Suppressor macrophage treated with lipopolysaccharide for 1 hour (primary cell): Measurements from ENCODE around the gene MEF2A.

Experiments
- DNase-seq, 3 donors: peaks; one replicate each; pipeline ENCODE4 v3.0.0-alpha.2; 2020 to 2022

The MEF2A gene

GRCh38 chr15:99706557-99707303 is 140.9 kb downstream of the MEF2A start:
- no peak for DNase-seq

GRCh38 chr15:99707473-99708270 is 141.9 kb downstream of the MEF2A start:
- no peak for DNase-seq

GRCh38 chr15:99708563-99708962 is 142.8 kb downstream of the MEF2A start:
- peak; percentile 58 to 66 (median 61) for DNase-seq

- DNase-seq, result no peak
Measured at GRCh38 chr15:99709243-99709986, 143.6 kb downstream of the MEF2A start.

GRCh38 chr15:99711625-99712024 is 145.8 kb downstream of the MEF2A start:
- no peak for DNase-seq

GRCh38 chr15:99712415-99712814 is 146.6 kb downstream of the MEF2A start:
- DNase-seq, result no peak

GRCh38 chr15:99716540-99717095 is 150.8 kb downstream of the MEF2A start:
- DNase-seq, result no peak

- peak in 2 of 3 donors; percentile 34 to 41 for DNase-seq
Measured at GRCh38 chr15:99717161-99718009, 151.6 kb downstream of the MEF2A start.

GRCh38 chr15:99718421-99718820 is 152.6 kb downstream of the MEF2A start:
- DNase-seq, result no peak

- no peak for DNase-seq
Measured at GRCh38 chr15:99719096-99719541, 153.3 kb downstream of the MEF2A start.

- no peak for DNase-seq
Measured at GRCh38 chr15:99720533-99720932, 154.7 kb downstream of the MEF2A start.

GRCh38 chr15:99721104-99721778 is 155.5 kb downstream of the MEF2A start:
- DNase-seq, result no peak

GRCh38 chr15:99721896-99722295 is 156.1 kb downstream of the MEF2A start:
- no peak for DNase-seq

- no peak for DNase-seq
Measured at GRCh38 chr15:99722406-99722805, 156.6 kb downstream of the MEF2A start.

- DNase-seq, result no peak
Measured at GRCh38 chr15:99726333-99726732, 160.5 kb downstream of the MEF2A start.

- no peak for DNase-seq
Measured at GRCh38 chr15:99727330-99727729, 161.5 kb downstream of the MEF2A start.

GRCh38 chr15:99727733-99728132 is 161.9 kb downstream of the MEF2A start:
- DNase-seq, result no peak

- no peak for DNase-seq
Measured at GRCh38 chr15:99728916-99729315, 163.1 kb downstream of the MEF2A start.

- no peak for DNase-seq
Measured at GRCh38 chr15:99729327-99729726, 163.5 kb downstream of the MEF2A start.

- peak in 2 of 3 donors; percentile 15 to 17 for DNase-seq
Measured at GRCh38 chr15:99729920-99730319, 164.1 kb downstream of the MEF2A start.

- no peak for DNase-seq
Measured at GRCh38 chr15:99731336-99732123, 165.7 kb downstream of the MEF2A start.
